Measurements from ENCODE around the gene STOML1. TPM values are rescaled to one million over a fixed set of nuclear protein-coding genes. Genes with fewer than 3 reads are reported as not detected.

STOML1 gene
- total RNA-seq, 1 donor from 2014 or later = 15.3 TPM

DNA sequence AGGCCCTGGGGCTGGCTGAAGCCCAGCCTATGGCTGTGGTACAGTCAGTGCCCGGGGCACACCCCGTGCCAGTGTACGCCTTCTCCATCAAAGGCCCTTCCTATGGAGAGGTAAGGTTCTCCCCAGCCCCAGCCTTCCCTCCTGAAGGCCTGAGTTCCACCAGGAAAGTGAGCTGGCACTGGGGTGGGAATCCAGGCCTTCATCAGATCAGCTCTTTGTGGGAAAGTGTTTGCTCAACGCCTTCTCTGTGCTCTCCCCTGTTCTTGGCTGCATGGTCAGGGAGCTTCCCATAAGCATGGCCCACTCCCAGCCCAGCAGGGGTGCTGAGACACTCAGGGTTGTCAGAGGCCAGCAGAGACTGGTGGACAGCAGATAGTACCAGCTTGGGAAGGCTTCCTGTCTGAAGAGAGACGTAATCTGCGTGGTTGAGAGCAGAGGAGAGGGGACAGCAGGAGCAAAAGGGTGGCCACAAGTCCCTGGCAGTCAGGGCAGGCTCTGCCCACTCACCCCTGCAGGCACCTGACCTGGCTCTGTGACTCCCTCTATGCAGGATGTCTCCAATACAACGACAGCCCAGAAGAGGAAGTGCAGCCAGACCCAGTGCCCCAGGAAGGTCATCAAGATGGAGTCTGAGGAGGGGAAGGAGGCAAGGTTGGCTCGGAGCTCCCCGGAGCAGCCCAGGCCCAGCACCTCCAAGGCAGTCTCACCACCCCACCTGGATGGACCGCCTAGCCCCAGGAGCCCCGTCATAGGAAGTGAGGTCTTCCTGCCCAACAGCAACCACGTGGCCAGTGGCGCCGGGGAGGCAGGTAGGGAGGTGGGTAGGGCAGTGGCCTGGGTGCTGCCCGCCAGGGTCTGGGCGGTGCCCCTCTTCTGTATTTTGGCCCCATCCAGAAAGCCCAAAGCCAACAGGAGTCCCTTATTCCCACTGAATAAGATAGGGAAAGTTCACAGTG lies 40.8 kb upstream of the STOML1 start:
- intact Hi-C loops (cut with DNase I) = no loop called here
- TF ChIP-seq, protein P1, sequence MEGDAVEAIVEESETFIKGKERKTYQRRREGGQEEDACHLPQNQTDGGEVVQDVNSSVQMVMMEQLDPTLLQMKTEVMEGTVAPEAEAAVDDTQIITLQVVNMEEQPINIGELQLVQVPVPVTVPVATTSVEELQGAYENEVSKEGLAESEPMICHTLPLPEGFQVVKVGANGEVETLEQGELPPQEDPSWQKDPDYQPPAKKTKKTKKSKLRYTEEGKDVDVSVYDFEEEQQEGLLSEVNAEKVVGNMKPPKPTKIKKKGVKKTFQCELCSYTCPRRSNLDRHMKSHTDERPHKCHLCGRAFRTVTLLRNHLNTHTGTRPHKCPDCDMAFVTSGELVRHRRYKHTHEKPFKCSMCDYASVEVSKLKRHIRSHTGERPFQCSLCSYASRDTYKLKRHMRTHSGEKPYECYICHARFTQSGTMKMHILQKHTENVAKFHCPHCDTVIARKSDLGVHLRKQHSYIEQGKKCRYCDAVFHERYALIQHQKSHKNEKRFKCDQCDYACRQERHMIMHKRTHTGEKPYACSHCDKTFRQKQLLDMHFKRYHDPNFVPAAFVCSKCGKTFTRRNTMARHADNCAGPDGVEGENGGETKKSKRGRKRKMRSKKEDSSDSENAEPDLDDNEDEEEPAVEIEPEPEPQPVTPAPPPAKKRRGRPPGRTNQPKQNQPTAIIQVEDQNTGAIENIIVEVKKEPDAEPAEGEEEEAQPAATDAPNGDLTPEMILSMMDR (IDR thresholded peaks at IDR 0.05) = no peak
- H3K4me1 ChIP-seq = peaks cover 0 to 2% of the 10 kb centered on the region in 2 donors
- no peak overlapping the region for H3K4me3 ChIP-seq
- DNase-seq (ENCODE audit: low spot score in 2 of 2) = peak in 1 of 2 donors; percentile 41
- H3K9me3 ChIP-seq = no peaks in the 10 kb centered on the region
- peaks cover 56 to 57% of the 10 kb centered on the region in 2 donors for H3K36me3 ChIP-seq
- no peak overlapping the region for H3K27ac ChIP-seq
- no peaks in the 10 kb centered on the region for H3K27me3 ChIP-seq

DNA sequence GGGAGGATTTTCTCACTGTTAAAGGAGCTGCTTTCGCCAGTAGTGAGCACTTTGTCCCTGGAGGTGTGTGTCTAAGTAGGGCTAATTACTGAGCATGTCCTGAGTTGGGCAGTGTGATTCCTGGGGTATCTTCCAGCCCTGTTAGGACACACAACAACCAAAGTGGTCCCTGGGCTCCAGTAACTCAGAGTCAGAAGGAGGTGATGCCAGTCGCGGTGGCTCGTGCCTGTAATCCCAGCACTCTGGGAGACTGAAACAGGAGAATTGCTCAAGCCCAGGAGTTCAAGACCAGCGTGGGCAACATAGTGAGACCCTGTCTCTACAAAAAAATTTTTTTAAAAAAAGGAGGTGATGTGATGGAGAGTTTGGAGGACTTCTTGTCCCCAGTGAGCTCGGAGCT lies 40.0 kb upstream of the STOML1 start:
- intact Hi-C loops (cut with DNase I) = no loop called here
- peaks cover 0 to 2% of the 10 kb centered on the region in 2 donors for H3K4me1 ChIP-seq
- H3K27ac ChIP-seq = no peak overlapping the region
- H3K4me3 ChIP-seq = no peak overlapping the region
- peaks cover 59 to 61% of the 10 kb centered on the region in 2 donors for H3K36me3 ChIP-seq
- H3K27me3 ChIP-seq = no peaks in the 10 kb centered on the region
- peak in 1 of 2 donors; percentile 31 for DNase-seq (ENCODE audit: low spot score in 2 of 2)
- TF ChIP-seq, protein P1 (IDR thresholded peaks at IDR 0.05) = no peak
- no peaks in the 10 kb centered on the region for H3K9me3 ChIP-seq

DNA sequence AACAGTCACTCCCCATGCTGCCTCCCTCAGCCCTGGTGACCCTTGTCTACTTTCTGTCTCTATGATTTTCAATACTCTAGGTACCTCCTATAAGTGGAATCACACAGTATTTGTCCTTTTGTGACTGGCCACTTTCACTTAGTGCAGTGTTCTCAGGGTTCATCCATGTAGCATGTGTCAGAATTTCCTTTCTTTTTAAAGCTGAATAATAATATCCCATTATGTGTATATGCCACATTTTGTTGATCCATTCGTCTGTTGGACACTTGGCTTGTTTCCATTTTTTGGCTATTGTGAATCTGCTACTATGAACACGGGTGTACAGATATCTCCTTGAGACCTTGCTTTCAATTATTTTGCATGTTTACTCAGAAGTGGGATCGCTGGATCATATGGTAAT lies 36.6 kb upstream of the STOML1 start:
- Histone ChIP-seq H3K4me3 (no peak overlapping the region), H3K4me1 (no peaks in the 10 kb centered on the region), H3K9me3 (no peaks in the 10 kb centered on the region), H3K27me3 (no peaks in the 10 kb centered on the region), H3K27ac (no peak overlapping the region), H3K36me3 (peaks cover 58 to 59% of the 10 kb centered on the region in 2 donors)
- TF ChIP-seq, protein P1 (IDR thresholded peaks at IDR 0.05) = no peak
- no peak for DNase-seq (ENCODE audit: low spot score in 2 of 2)
- intact Hi-C loops (cut with DNase I) = no loop called here

DNA sequence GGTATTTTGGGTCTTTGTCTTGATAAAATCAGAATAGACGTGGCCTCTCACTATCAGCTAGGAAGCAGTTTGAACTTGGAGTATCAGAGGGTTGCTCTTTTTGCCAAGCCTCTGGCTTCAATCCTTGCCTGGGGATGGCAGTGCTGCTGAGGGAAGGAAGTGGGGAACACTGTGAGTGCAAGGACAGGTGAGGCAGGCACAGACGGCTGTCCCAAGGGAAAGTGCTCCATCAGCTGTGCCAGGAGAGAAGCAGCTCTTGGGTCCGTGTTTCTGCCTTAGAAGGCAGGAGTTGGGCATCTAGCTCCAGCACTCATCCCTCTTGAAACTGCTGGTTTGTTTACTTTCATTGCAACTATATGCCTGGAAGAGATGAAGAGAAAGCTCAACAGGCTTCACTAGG lies 35.6 kb upstream of the STOML1 start:
- Histone ChIP-seq H3K27ac (no peak overlapping the region), H3K9me3 (no peaks in the 10 kb centered on the region), H3K27me3 (no peaks in the 10 kb centered on the region), H3K4me3 (no peak overlapping the region), H3K4me1 (no peaks in the 10 kb centered on the region), H3K36me3 (peaks cover 58 to 59% of the 10 kb centered on the region in 2 donors)
- intact Hi-C loops (cut with DNase I) = no loop called here
- peak in 1 of 2 donors; percentile 13 for DNase-seq (ENCODE audit: low spot score in 2 of 2)
- TF ChIP-seq, protein P1 (IDR thresholded peaks at IDR 0.05) = no peak

DNA sequence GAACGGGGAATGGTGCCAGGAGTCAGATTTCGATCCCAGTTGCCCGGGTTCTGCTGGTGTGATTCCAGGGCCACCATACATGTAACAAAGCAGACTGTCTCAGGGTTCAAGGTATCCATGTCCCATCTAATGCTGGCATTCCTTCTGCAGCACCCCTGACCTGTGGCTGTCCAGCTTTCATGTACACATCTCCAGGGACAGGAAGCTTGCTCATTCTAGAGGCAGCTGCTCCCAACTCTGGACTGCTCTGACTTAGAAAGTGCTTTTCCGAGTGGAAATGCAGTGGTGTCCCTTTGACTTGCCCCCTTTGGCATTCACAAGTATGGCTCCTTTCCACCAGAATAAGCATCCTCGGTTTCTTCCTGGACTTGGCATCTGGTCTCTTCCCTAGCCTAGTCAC lies 33.3 kb upstream of the STOML1 start:
- Histone ChIP-seq H3K4me1 (no peaks in the 10 kb centered on the region), H3K27ac (peak overlapping the region in 1 of 2 donors; percentile 29), H3K36me3 (peaks cover 51 to 61% of the 10 kb centered on the region in 2 donors), H3K27me3 (no peaks in the 10 kb centered on the region), H3K9me3 (no peaks in the 10 kb centered on the region), H3K4me3 (no peak overlapping the region)
- DNase-seq (ENCODE audit: low spot score in 2 of 2) = peak in 1 of 2 donors; percentile 47
- TF ChIP-seq, protein P1 (IDR thresholded peaks at IDR 0.05) = no peak
- intact Hi-C loops (cut with DNase I) = no loop called here
